Transverse colon (tissue), 4 donors: Measurements from ENCODE around the gene NTRK3.

Experiments
- CTCF ChIP-seq, 5 experiments: fragments of 200-600 bp in 3 of 5; fragments of 450-650 bp in 2 of 5; sonication (generic) in 3 of 5; IDR thresholded peaks; 1 replicate in 2 of 5; 2 replicates in 3 of 5; pipeline ENCODE4 v1.5.1; 2016 to 2017; ENCODE audit warnings: antibody characterized with exemption in 5 of 5, inconsistent platforms in 3 of 5, mild to moderate bottlenecking in 2 of 5, moderate library complexity in 1 of 5
- EP300 ChIP-seq: sonication (generic); formaldehyde crosslinking; IDR thresholded peaks from one replicate; pipeline ENCODE4 v1.6.1; 2017; ENCODE audit warnings: antibody characterized with exemption, low read depth
- POLR2A ChIP-seq: fragments of 450-650 bp; IDR thresholded peaks from one replicate; pipeline ENCODE4 v1.6.1; 2016; ENCODE audit warnings: antibody characterized with exemption, mild to moderate bottlenecking, moderate library complexity
- POLR2AphosphoS5 ChIP-seq, 3 donors: sonication (generic); formaldehyde crosslinking; IDR thresholded peaks; one replicate each; pipeline ENCODE4 v1.6.1; 2016; ENCODE audit warnings: antibody characterized with exemption in 3 of 3

GRCh38 chr15:88194162-88194561 is 62.4 kb downstream of the NTRK3 start:
- no peak for TF ChIP-seq CTCF (IDR thresholded peaks at IDR 0.05)
- no peak for TF ChIP-seq EP300
- TF ChIP-seq POLR2AphosphoS5 (IDR thresholded peaks at IDR 0.05), result no peak
- no peak for TF ChIP-seq POLR2A
